KMS-11 (cell line): ENCODE results near the gene CPNE5.

Experiments used
- H2AFZ ChIP-seq: fragments of 200-600 bp; sonication (generic); 2 replicates; pipeline ENCODE4 v1.6.1; 2016; ENCODE audit warnings: antibody characterized with exemption, mixed run types, low read depth
- H3K27ac ChIP-seq: fragments of 200-600 bp; sonication (generic); 2 replicates; pipeline ENCODE4 v1.6.1; 2016; ENCODE audit warnings: mild to moderate bottlenecking, mixed run types
- H3K27me3 ChIP-seq: fragments of 200-600 bp; sonication (generic); 2 replicates; pipeline ENCODE4 v1.6.1; 2017; ENCODE audit warnings: mild to moderate bottlenecking, low read depth, mixed run types, moderate library complexity; ENCODE audit not compliant: insufficient read depth
- H3K36me3 ChIP-seq: fragments of 200-600 bp; sonication (generic); 2 replicates; pipeline ENCODE4 v1.6.1; 2017; ENCODE audit warnings: mild to moderate bottlenecking, mixed run types; ENCODE audit not compliant: insufficient read depth
- H3K4me1 ChIP-seq: fragments of 200-600 bp; sonication (generic); 2 replicates; pipeline ENCODE4 v1.6.1; 2016; ENCODE audit warnings: mild to moderate bottlenecking, low read depth, mixed run types; ENCODE audit not compliant: poor library complexity, severe bottlenecking
- H3K4me2 ChIP-seq: fragments of 200-600 bp; sonication (generic); 2 replicates; pipeline ENCODE4 v1.7.0; 2016; ENCODE audit warnings: mild to moderate bottlenecking, mixed run types
- H3K4me3 ChIP-seq: fragments of 200-600 bp; sonication (generic); IDR thresholded peaks from 2 replicates; pipeline ENCODE4 v1.6.1; 2017; ENCODE audit warnings: low read depth, low read length, mixed read lengths; ENCODE audit not compliant: insufficient read depth
- H3K79me2 ChIP-seq: fragments of 200-600 bp; sonication (generic); 2 replicates; pipeline ENCODE4 v1.6.1; 2016; ENCODE audit warnings: low read depth, mixed run types; ENCODE audit not compliant: insufficient read depth
- H3K9ac ChIP-seq: fragments of 200-600 bp; sonication (generic); 2 replicates; pipeline ENCODE4 v1.6.1; 2016; ENCODE audit warnings: mild to moderate bottlenecking, mixed run types
- H4K20me1 ChIP-seq: fragments of 200-600 bp; sonication (generic); 2 replicates; pipeline ENCODE4 v1.6.1; 2016; ENCODE audit warnings: mild to moderate bottlenecking, mixed run types; ENCODE audit not compliant: insufficient read depth
- TF ChIP-seq, protein P1 (sequence below): fragments of 200-600 bp; sonication (generic); conservative IDR thresholded peaks from 2 replicates; pipeline ENCODE4 v1.6.1; 2017; ENCODE audit warnings: low read depth, mild to moderate bottlenecking, antibody characterized with exemption, low read length, moderate library complexity, mixed read lengths

CPNE5 gene

DNA sequence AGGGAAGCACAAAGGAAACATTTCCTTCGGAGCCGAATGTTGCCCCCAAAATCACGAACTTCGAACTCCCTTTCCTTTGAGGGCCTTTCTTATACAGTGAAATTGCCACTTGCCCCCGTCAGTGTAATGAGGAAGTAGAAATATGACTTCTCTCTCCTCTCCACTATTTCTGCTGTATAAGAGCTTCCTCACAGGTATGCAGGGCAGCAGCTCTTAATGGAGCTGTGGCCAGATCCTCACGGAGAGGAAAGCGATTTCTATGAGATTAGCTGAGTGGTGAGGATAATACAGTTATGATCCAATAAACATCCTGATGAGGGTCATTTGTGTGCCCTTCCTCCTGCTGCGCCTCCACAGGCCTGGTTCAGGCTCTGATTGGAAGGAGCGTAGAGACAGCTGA lies 10.8 kb upstream of the CPNE5 start:
- H3K27me3 ChIP-seq, result no peaks in the 10 kb centered on the region
- no peaks in the 10 kb centered on the region for H3K79me2 ChIP-seq
- TF ChIP-seq, protein P1, sequence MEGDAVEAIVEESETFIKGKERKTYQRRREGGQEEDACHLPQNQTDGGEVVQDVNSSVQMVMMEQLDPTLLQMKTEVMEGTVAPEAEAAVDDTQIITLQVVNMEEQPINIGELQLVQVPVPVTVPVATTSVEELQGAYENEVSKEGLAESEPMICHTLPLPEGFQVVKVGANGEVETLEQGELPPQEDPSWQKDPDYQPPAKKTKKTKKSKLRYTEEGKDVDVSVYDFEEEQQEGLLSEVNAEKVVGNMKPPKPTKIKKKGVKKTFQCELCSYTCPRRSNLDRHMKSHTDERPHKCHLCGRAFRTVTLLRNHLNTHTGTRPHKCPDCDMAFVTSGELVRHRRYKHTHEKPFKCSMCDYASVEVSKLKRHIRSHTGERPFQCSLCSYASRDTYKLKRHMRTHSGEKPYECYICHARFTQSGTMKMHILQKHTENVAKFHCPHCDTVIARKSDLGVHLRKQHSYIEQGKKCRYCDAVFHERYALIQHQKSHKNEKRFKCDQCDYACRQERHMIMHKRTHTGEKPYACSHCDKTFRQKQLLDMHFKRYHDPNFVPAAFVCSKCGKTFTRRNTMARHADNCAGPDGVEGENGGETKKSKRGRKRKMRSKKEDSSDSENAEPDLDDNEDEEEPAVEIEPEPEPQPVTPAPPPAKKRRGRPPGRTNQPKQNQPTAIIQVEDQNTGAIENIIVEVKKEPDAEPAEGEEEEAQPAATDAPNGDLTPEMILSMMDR, result no peak
- H4K20me1 ChIP-seq, result no peaks in the 10 kb centered on the region
- H3K4me3 ChIP-seq, result no peak overlapping the region
- no peaks in the 10 kb centered on the region for H3K4me1 ChIP-seq
- H3K36me3 ChIP-seq, result no peaks in the 10 kb centered on the region
- no peak overlapping the region for H3K4me2 ChIP-seq
- H2AFZ ChIP-seq, result no peak overlapping the region
- no peak overlapping the region for H3K27ac ChIP-seq
- no peak overlapping the region for H3K9ac ChIP-seq

DNA sequence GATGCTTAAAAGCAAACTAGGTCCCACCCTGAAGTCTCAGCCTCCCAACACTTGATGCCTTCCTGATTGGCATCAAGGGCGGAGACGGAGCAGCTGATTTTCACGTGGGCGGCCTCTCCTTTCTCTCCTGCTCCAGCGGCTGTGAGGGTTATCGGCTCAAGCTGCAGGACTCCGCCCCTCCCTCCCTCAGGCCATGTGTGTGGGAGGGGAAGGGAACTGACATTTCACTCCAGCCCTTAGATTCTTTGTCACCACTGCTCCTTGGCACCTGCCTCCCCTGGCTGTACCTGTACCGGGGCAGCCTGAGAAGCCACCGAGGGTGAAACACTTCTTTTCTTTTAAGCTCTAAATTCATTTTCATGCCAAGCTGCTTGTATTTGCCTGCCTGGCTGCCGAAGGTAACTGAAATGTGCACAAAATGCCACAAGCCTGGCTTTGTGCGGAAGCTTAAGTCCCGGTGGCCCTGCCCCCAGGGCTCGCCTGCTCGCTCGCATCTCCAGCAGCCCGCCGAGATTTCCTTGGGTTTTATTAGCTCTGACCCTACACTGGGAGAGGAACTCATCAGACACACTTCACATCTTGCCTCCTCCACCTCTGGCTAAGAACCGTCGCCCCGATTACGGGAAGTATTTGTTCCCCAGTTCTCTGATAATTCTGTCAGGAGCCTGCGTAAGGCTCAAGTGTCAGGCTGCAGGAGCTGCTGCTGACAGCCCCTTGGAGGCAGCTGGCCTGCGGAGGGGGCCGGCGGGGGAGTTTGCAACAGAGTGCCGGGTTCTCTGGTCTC lies 9.6 kb upstream of the CPNE5 start:
- Histone ChIP-seq H3K27ac (no peak overlapping the region), H2AFZ (no peak overlapping the region), H3K36me3 (no peaks in the 10 kb centered on the region), H4K20me1 (no peaks in the 10 kb centered on the region), H3K4me3 (no peak overlapping the region), H3K79me2 (no peaks in the 10 kb centered on the region), H3K4me2 (no peak overlapping the region), H3K4me1 (no peaks in the 10 kb centered on the region), H3K9ac (no peak overlapping the region), H3K27me3 (no peaks in the 10 kb centered on the region)
- TF ChIP-seq, protein P1, result no peak

DNA sequence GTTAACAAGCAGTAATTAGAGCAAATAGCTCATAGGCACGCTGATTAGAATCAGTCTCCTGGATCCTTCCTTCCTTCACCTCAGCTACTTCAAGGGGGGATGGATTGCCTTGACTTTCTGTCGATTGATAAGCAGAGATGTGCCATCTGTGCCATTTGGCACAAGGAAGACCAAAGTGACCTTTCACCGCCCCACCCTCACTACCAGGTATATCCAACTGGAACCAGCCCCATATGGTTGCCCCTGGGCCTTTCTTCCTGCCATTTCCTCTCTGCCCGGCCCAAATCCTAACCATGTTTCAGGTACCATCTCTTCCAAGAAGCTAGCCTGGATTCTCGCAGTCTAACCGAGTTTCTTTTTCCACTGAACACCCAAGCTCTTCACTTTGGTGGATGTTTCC lies 8.7 kb upstream of the CPNE5 start:
- Histone ChIP-seq H4K20me1 (no peaks in the 10 kb centered on the region), H3K4me1 (no peaks in the 10 kb centered on the region), H3K9ac (no peak overlapping the region), H2AFZ (no peak overlapping the region), H3K79me2 (no peaks in the 10 kb centered on the region), H3K36me3 (no peaks in the 10 kb centered on the region), H3K4me2 (no peak overlapping the region), H3K4me3 (no peak overlapping the region), H3K27me3 (no peaks in the 10 kb centered on the region), H3K27ac (no peak overlapping the region)
- TF ChIP-seq, protein P1, result no peak

DNA sequence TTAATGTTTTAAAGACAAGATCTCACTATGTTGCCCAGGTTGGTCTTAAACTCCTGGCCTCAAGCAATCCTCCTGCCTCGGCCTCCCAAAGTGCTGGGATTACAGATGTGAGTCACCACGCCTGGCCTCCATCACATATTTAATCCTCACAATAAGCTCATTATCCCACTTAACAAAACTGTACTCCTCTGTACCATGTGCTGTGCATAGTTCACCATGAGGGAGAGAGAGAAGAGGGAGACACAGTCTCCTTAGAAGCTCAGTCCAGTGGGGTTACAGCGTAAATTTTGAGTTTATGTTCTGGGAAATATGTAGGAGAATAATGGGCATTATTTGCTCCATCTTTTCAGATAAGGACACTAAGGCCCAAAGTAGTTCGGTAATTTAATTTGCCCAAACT lies 7.9 kb upstream of the CPNE5 start:
- Histone ChIP-seq H3K27ac (no peak overlapping the region), H3K4me3 (no peak overlapping the region), H4K20me1 (no peaks in the 10 kb centered on the region), H3K27me3 (no peaks in the 10 kb centered on the region), H2AFZ (no peak overlapping the region), H3K4me1 (no peaks in the 10 kb centered on the region), H3K79me2 (no peaks in the 10 kb centered on the region), H3K9ac (no peak overlapping the region), H3K4me2 (no peak overlapping the region), H3K36me3 (no peaks in the 10 kb centered on the region)
- TF ChIP-seq, protein P1, result no peak
